ENCODE results near the gene STAT3.

- TF ChIP-seq SP1 (IDR thresholded peaks at IDR 0.05) (no peak), FOXA1 (IDR thresholded peaks at IDR 0.05) (no peak), SUZ12 (IDR thresholded peaks at IDR 0.05) (no peak)
Observed at GRCh38 chr17:42289611-42290181, 98.5 kb downstream of the STAT3 start.

Measured in HEK293T (cell line).